DMS79 (cell line): ENCODE results near the gene BRD3.

Experiments
- DNase-seq: peaks from one replicate; lab custom pipeline; 2025; lab: John Stamatoyannopoulos, UW

The BRD3 gene

GRCh38 chr9:134024828-134025605 is 42.8 kb downstream of the BRD3 start, which contains the start of gene BRD3OS:
Gene BRD3OS (plus strand): TSS chr9:134025481. CDS start chr9:134026748, 1,267 bp downstream.
- peak; percentile 91 for DNase-seq

GRCh38 chr9:134024214-134024792 is 43.5 kb downstream of the BRD3 start:
- no peak for DNase-seq

- peak; percentile 16 for DNase-seq
Observed at GRCh38 chr9:134014946-134015345, 52.9 kb downstream of the BRD3 start.

GRCh38 chr9:134011401-134011800 is 56.4 kb downstream of the BRD3 start:
- DNase-seq: no peak

GRCh38 chr9:134010310-134011173 is 57.3 kb downstream of the BRD3 start:
- peak; percentile 34 for DNase-seq

GRCh38 chr9:134007571-134007970 is 60.3 kb downstream of the BRD3 start:
- DNase-seq: no peak

- peak; percentile 46 for DNase-seq
Observed at GRCh38 chr9:134007150-134007549, 60.7 kb downstream of the BRD3 start.

- DNase-seq: no peak
Observed at GRCh38 chr9:134005381-134005780, 62.4 kb downstream of the BRD3 start.

- no peak for DNase-seq
Observed at GRCh38 chr9:134004881-134005280, 62.9 kb downstream of the BRD3 start.

- DNase-seq: no peak
Observed at GRCh38 chr9:134004131-134004873, 63.5 kb downstream of the BRD3 start.

GRCh38 chr9:134003237-134003636 is 64.6 kb downstream of the BRD3 start:
- DNase-seq: no peak

- no peak for DNase-seq
Observed at GRCh38 chr9:134002796-134003195, 65.0 kb downstream of the BRD3 start.

- DNase-seq: no peak
Observed at GRCh38 chr9:133999851-134000265, 68.0 kb downstream of the BRD3 start.

- DNase-seq: no peak
Observed at GRCh38 chr9:133998915-133999595, 68.8 kb downstream of the BRD3 start.

GRCh38 chr9:133997584-133997983 is 70.2 kb downstream of the BRD3 start:
- no peak for DNase-seq

- DNase-seq: no peak
Observed at GRCh38 chr9:133996531-133997520, 71.0 kb downstream of the BRD3 start.

- peak; percentile 49 for DNase-seq
Observed at GRCh38 chr9:133995012-133995896, 72.6 kb downstream of the BRD3 start.

GRCh38 chr9:133994353-133995011 is 73.3 kb downstream of the BRD3 start:
- peak; percentile 44 for DNase-seq
